Smooth muscle cell of bladder (primary cell): ENCODE data around the gene TBC1D14. TPM values are rescaled to one million over a fixed set of nuclear protein-coding genes. Genes with fewer than 3 reads are reported as not detected.

Source experiments
- total RNA-seq: library from RNA; depleted of rRNA; stranded (reverse); fragments of >200 nt; gene quantifications from 2 replicates; pipeline ENCODE4 v1.2.3, GENCODE V29; 2014

Gene TBC1D14
- 33.8 and 41.4 TPM in 2 replicates for total RNA-seq

GRCh38 chr4:6909113-6909969, at the start of gene TBC1D14:
TSS of gene TBC1D14 (plus strand) at chr4:6909826. CDS start at chr4:6923390, 13,564 bp downstream.

GRCh38 chr4:7043284-7044136, 133.9 kb downstream of the TBC1D14 start, which contains the start of gene TADA2B:
TSS of gene TADA2B (plus strand) at chr4:7043372. CDS start at chr4:7043580, 208 bp downstream.

GRCh38 chr4:7067452-7068278, 158.0 kb downstream of the TBC1D14 start, which contains the start of gene GRPEL1:
TSS of gene GRPEL1 (minus strand) at chr4:7068064. CDS start at chr4:7068032, 32 bp downstream.

Other genes with a start within 250 kb of the TBC1D14 start
- 0.18 and 1.6 TPM in 2 replicates for gene S100P, start 215.9 kb upstream of the TBC1D14 start, total RNA-seq
- 44.8 and 49.6 TPM in 2 replicates for gene MRFAP1L1, start 200.0 kb upstream of the TBC1D14 start, total RNA-seq
- gene BLOC1S4, start 193.7 kb upstream of the TBC1D14 start, total RNA-seq = 14.1 and 16.7 TPM in 2 replicates
- gene KIAA0232, start 127.1 kb upstream of the TBC1D14 start, total RNA-seq = 14.9 and 15.2 TPM in 2 replicates
- gene TADA2B, start 133.5 kb downstream of the TBC1D14 start, total RNA-seq = 8.2 and 10.7 TPM in 2 replicates
- 29.4 and 41.4 TPM in 2 replicates for gene GRPEL1, start 158.2 kb downstream of the TBC1D14 start, total RNA-seq